Measurements from ENCODE around the gene NFIX. TPM values are rescaled to one million over a fixed set of nuclear protein-coding genes. Genes with fewer than 3 reads are reported as not detected.

Gene NFIX
- total and polyA plus RNA-seq, 2 of the 13 experiments (the other 11 are each of a cell fraction or from before 2014, with no cell fraction given), result 3.4 to 5.4 TPM

- FAIRE-seq, result no peak
- WGBS (ENCODE audit: low lambda C conversion rate), result 0% methylated on average over 7 of the region's 129 CpGs
- no peak for TF ChIP-seq ZUFSP (CRISPR knock-in tag; IDR thresholded peaks at IDR 0.05; ENCODE audit: borderline replicate concordance)
- TF ChIP-seq NFKBIZ (CRISPR knock-in tag; IDR thresholded peaks at IDR 0.05), result no peak
- no peak for TF ChIP-seq TEAD3 (CRISPR knock-in tag; optimal IDR thresholded peaks at IDR 0.05; ENCODE audit: borderline replicate concordance)
- peak; percentile 25; the same call in 1 of the 2 replicates for TF ChIP-seq ZNF414 (CRISPR knock-in tag; IDR thresholded peaks at IDR 0.05)
- TF ChIP-seq SNAPC2 (CRISPR knock-in tag; IDR thresholded peaks at IDR 0.05), result no peak
- no peak for TF ChIP-seq GMEB2 (CRISPR knock-in tag; IDR thresholded peaks at IDR 0.05; ENCODE audit: low read depth)
- TF ChIP-seq CEBPB (IDR thresholded peaks at IDR 0.05; ENCODE audit: borderline replicate concordance, low read depth, low read length), result no peak
- TF ChIP-seq ZNF543 (CRISPR knock-in tag; IDR thresholded peaks at IDR 0.05), result no peak; the same call in 1 of the 2 replicates
- no peak for TF ChIP-seq ZBTB25 (CRISPR knock-in tag; IDR thresholded peaks at IDR 0.05)
- no peak for TF ChIP-seq REXO4 (CRISPR knock-in tag; IDR thresholded peaks at IDR 0.05; ENCODE audit: borderline replicate concordance)
- TF ChIP-seq PAXIP1 (CRISPR knock-in tag; conservative IDR thresholded peaks at IDR 0.05), result no peak
- TF ChIP-seq ZNF225 (CRISPR knock-in tag; IDR thresholded peaks at IDR 0.05), result peak; percentile 18; the same call in 1 of the 2 replicates
- TF ChIP-seq PAF1 (CRISPR knock-in tag; IDR thresholded peaks at IDR 0.05), result no peak
- TF ChIP-seq ZNF782 (CRISPR knock-in tag; IDR thresholded peaks at IDR 0.05; ENCODE audit: borderline replicate concordance), result no peak
Observed at GRCh38 chr19:12995596-12996405, 526 bp downstream of the NFIX start.

More at GRCh38 chr19:12995596-12996405, 526 bp downstream of the NFIX start:
- BruUV-seq (replicated peaks), result no TSS peak
- ATAC-seq (peak; percentile 43), DNase-seq (ENCODE audit: low spot score) (no peak)
- Histone ChIP-seq H3K36me3 (replicated peaks in 1 of 2; ENCODE audit: control insufficient read depth in 1 of 2, insufficient read depth in 2 of 2, low read length in 2 of 2) (peaks cover 3 to 10% of the 10 kb centered on the region in 2 experiments; a peak in 4 of 5 replicates), H3K79me2 (ENCODE audit: insufficient read depth, low read length) (peaks cover 29% of the 10 kb centered on the region), H4K20me1 (ENCODE audit: insufficient read depth, low read length) (peaks cover 4% of the 10 kb centered on the region; the same call in 1 of the 2 replicates), H3K9ac (ENCODE audit: insufficient read depth, low read depth, low read length) (peak overlapping the region; percentile 78), H2AFZ (ENCODE audit: low read length) (no peak overlapping the region), H3K4me3 (replicated peaks in 1 of 3; ENCODE audit: insufficient read depth in 1 of 3, low read depth in 2 of 3, low read length in 3 of 3) (peak overlapping the region; percentile 79 to 96 (median 85); a peak in 5 of 6 replicates), H3K27me3 (ENCODE audit: control insufficient read depth in 1 of 2, insufficient read depth in 2 of 2, low read length in 2 of 2) (no peaks in the 10 kb centered on the region), H3K27ac (ENCODE audit: extremely low read length, insufficient read depth, low read length) (peak overlapping the region; percentile 58), H3K4me1 (ENCODE audit: insufficient read depth, low read length) (peaks cover 32% of the 10 kb centered on the region), H3K9me3 (ENCODE audit: low read length) (no peaks in the 10 kb centered on the region), H3K4me2 (ENCODE audit: low read depth, low read length) (peak overlapping the region; percentile 83)
- in situ Hi-C loops (cut with HindIII; ENCODE audit: extremely low pct_ligation_motif_present, low pct_unique_long_range_greater_than_20kb) (no loop called here), intact Hi-C loops (cut with micrococcal nuclease; ENCODE audit: unreplicated experiment) (no loop called here)
- ChIA-PET CTCF (ENCODE audit: low intra/inter-chr PET ratio, low total read pairs) (no interaction called here), POLR2A (interaction anchor here (1.4 to 2.1 kb wide), 2 partner anchors 10 to 65 kb away, joined by 9 to 13 read pairs; no protein-coding TSS in a partner anchor)
